Stimulated activated naive B cell treated with anti-CD40 and anti-IgM and Interleukin-4, amounts not matched to agents 10 μg/mL and 1 μg/mL and 100 μg/mL, for 72 hours (primary cell): ENCODE data around the gene LRFN3.
A peak's percentile ranks its signal among the peaks of the same experiment; 100 is the strongest.
"Not testable (repeated sequence)": the region's sequence is repeated elsewhere in the genome, so short reads cannot be mapped to it uniquely, and the experiment has no call there.

Source experiments
- ATAC-seq, 2 donors: fragments of 150-1000 bp; cut with Tn5 transposase; replicated peaks; 2 replicates each; pipeline ENCODE4 v1.10.0; 2021; ENCODE audit warnings: moderate library complexity in 1 of 2
- DNase-seq: peaks from one replicate; pipeline ENCODE4 v3.0.0; 2021
- H3K27ac Mint-ChIP-seq: one replicate; pipeline ENCODE4 v1.8.0; 2022; ENCODE audit warnings: mild to moderate bottlenecking, mixed read lengths
- H3K27me3 Mint-ChIP-seq, 2 donors: one replicate each; pipeline ENCODE4 v1.8.0; 2022; ENCODE audit warnings: mixed read lengths in 2 of 2
- H3K36me3 Mint-ChIP-seq, 2 donors: one replicate each; pipeline ENCODE4 v1.8.0; 2022; ENCODE audit warnings: mixed read lengths in 2 of 2, mild to moderate bottlenecking in 1 of 2
- H3K4me1 Mint-ChIP-seq, 2 donors: one replicate each; pipeline ENCODE4 v1.8.0; 2022; ENCODE audit warnings: mixed read lengths in 2 of 2, mild to moderate bottlenecking in 1 of 2
- H3K4me3 Mint-ChIP-seq, 2 donors: one replicate each; pipeline ENCODE4 v1.8.0; 2022; ENCODE audit warnings: mild to moderate bottlenecking in 2 of 2, mixed read lengths in 2 of 2, moderate library complexity in 1 of 2
- H3K9me3 Mint-ChIP-seq, 2 donors: one replicate each; pipeline ENCODE4 v1.8.0; 2022; ENCODE audit warnings: mixed read lengths in 2 of 2, mild to moderate bottlenecking in 1 of 2

LRFN3 gene

GRCh38 chr19:35935911-35936737 lies at the start of gene LRFN3:
LRFN3 (plus strand) TSS chr19:35936374; CDS start chr19:35939426, 3,052 bp downstream.
- no peak for ATAC-seq
- peak within 1 kb of the TSS; percentile 71 to 82 for H3K4me3 Mint-ChIP-seq
- no peak within 1 kb of the TSS for H3K27ac Mint-ChIP-seq

GRCh38 chr19:35887197-35887596 lies 49.0 kb upstream of the LRFN3 start:
- peaks cover 4 to 5% of the 10 kb centered on the region in 2 donors for H3K9me3 Mint-ChIP-seq
- DNase-seq, result no peak
- H3K36me3 Mint-ChIP-seq, result peaks cover 46 to 59% of the 10 kb centered on the region in 2 donors
- peaks cover 31 to 59% of the 10 kb centered on the region in 2 donors for H3K4me1 Mint-ChIP-seq
- H3K4me3 Mint-ChIP-seq, result peak overlapping the region in 1 of 2 donors; percentile 25
- no peak for ATAC-seq
- H3K27ac Mint-ChIP-seq, result peak overlapping the region; percentile 72
- no peaks in the 10 kb centered on the region for H3K27me3 Mint-ChIP-seq

More at GRCh38 chr19:35935911-35936737, at the start of gene LRFN3:
- DNase-seq, result no peak
- H3K4me1 Mint-ChIP-seq, result peaks cover 18 to 31% of the 10 kb centered on the region in 2 donors
- peaks cover 22 to 23% of the 10 kb centered on the region in 2 donors for H3K27me3 Mint-ChIP-seq
- no peaks in the 10 kb centered on the region for H3K9me3 Mint-ChIP-seq
- H3K36me3 Mint-ChIP-seq, result no peaks in the 10 kb centered on the region

- peaks cover 4 to 5% of the 10 kb centered on the region in 2 donors for H3K9me3 Mint-ChIP-seq
- H3K27ac Mint-ChIP-seq, result peak overlapping the region; percentile 72
- H3K4me3 Mint-ChIP-seq, result peak overlapping the region; percentile 7 to 8
- no peak for DNase-seq
- ATAC-seq, result no peak
- peaks cover 31 to 56% of the 10 kb centered on the region in 2 donors for H3K4me1 Mint-ChIP-seq
- no peaks in the 10 kb centered on the region for H3K27me3 Mint-ChIP-seq
- peaks cover 56 to 70% of the 10 kb centered on the region in 2 donors for H3K36me3 Mint-ChIP-seq
Observed at GRCh38 chr19:35888398-35888797, 47.8 kb upstream of the LRFN3 start.

GRCh38 chr19:35889370-35890112 lies 46.6 kb upstream of the LRFN3 start:
- Mint-ChIP-seq H3K4me1 (peaks cover 29 to 49% of the 10 kb centered on the region in 2 donors), H3K27me3 (no peaks in the 10 kb centered on the region), H3K4me3 (peak overlapping the region; percentile 12 to 28), H3K27ac (peak overlapping the region; percentile 48), H3K9me3 (peaks cover 4 to 5% of the 10 kb centered on the region in 2 donors), H3K36me3 (peaks cover 64 to 81% of the 10 kb centered on the region in 2 donors)
- ATAC-seq (peak; percentile 3), DNase-seq (no peak)

GRCh38 chr19:35890113-35890650 lies 46.0 kb upstream of the LRFN3 start:
- H3K27me3 Mint-ChIP-seq, result no peaks in the 10 kb centered on the region
- H3K9me3 Mint-ChIP-seq, result peaks cover 4 to 5% of the 10 kb centered on the region in 2 donors
- DNase-seq, result no peak
- peaks cover 26 to 46% of the 10 kb centered on the region in 2 donors for H3K4me1 Mint-ChIP-seq
- H3K36me3 Mint-ChIP-seq, result peaks cover 64 to 81% of the 10 kb centered on the region in 2 donors
- ATAC-seq, result peak; percentile 7 to 15
- peak overlapping the region; percentile 92 for H3K27ac Mint-ChIP-seq
- peak overlapping the region; percentile 28 to 41 for H3K4me3 Mint-ChIP-seq

- H3K4me1 Mint-ChIP-seq, result peaks cover 26 to 48% of the 10 kb centered on the region in 2 donors
- H3K9me3 Mint-ChIP-seq, H3K27me3 Mint-ChIP-seq, ATAC-seq, H3K4me3 Mint-ChIP-seq, DNase-seq: not testable (repeated sequence)
- peak overlapping the region; percentile 76 for H3K27ac Mint-ChIP-seq
- H3K36me3 Mint-ChIP-seq, result peaks cover 73 to 86% of the 10 kb centered on the region in 2 donors
Observed at GRCh38 chr19:35891819-35892218, 44.4 kb upstream of the LRFN3 start.

- H3K4me1 Mint-ChIP-seq, result peaks cover 23 to 39% of the 10 kb centered on the region in 2 donors
- H3K27me3 Mint-ChIP-seq, result no peaks in the 10 kb centered on the region
- peak overlapping the region; percentile 42 for H3K27ac Mint-ChIP-seq
- H3K36me3 Mint-ChIP-seq, result peaks cover 73 to 82% of the 10 kb centered on the region in 2 donors
- no peak overlapping the region for H3K4me3 Mint-ChIP-seq
- no peak for ATAC-seq
- no peak for DNase-seq
- H3K9me3 Mint-ChIP-seq, result peaks cover 0 to 1% of the 10 kb centered on the region in 2 donors
Observed at GRCh38 chr19:35894342-35894741, 41.8 kb upstream of the LRFN3 start.

GRCh38 chr19:35895911-35896642 lies 40.1 kb upstream of the LRFN3 start:
- peak overlapping the region; percentile 79 to 97 for H3K4me3 Mint-ChIP-seq
- DNase-seq (no peak), ATAC-seq (no peak)
- H3K36me3 Mint-ChIP-seq, result peaks cover 67 to 75% of the 10 kb centered on the region in 2 donors
- H3K27ac Mint-ChIP-seq, result peak overlapping the region; percentile 90
- no peaks in the 10 kb centered on the region for H3K27me3 Mint-ChIP-seq
- H3K4me1 Mint-ChIP-seq, result peaks cover 19 to 36% of the 10 kb centered on the region in 2 donors
- no peaks in the 10 kb centered on the region for H3K9me3 Mint-ChIP-seq

- no peak for DNase-seq
- no peaks in the 10 kb centered on the region for H3K9me3 Mint-ChIP-seq
- peaks cover 66 to 74% of the 10 kb centered on the region in 2 donors for H3K36me3 Mint-ChIP-seq
- ATAC-seq, result no peak
- H3K4me1 Mint-ChIP-seq, result peaks cover 19 to 42% of the 10 kb centered on the region in 2 donors
- peak overlapping the region; percentile 90 for H3K27ac Mint-ChIP-seq
- H3K27me3 Mint-ChIP-seq, result no peaks in the 10 kb centered on the region
- peak overlapping the region; percentile 97 to 98 for H3K4me3 Mint-ChIP-seq
Observed at GRCh38 chr19:35896643-35897040, 39.5 kb upstream of the LRFN3 start.

- Mint-ChIP-seq H3K9me3 (no peaks in the 10 kb centered on the region), H3K27ac (peak overlapping the region; percentile 100), H3K4me3 (peak overlapping the region; percentile 97 to 98), H3K36me3 (peaks cover 58 to 64% of the 10 kb centered on the region in 2 donors), H3K4me1 (peaks cover 26 to 50% of the 10 kb centered on the region in 2 donors), H3K27me3 (no peaks in the 10 kb centered on the region)
- DNase-seq, result no peak
- ATAC-seq, result no peak
Observed at GRCh38 chr19:35897706-35898451, 38.3 kb upstream of the LRFN3 start.

GRCh38 chr19:35898499-35898809 lies 37.7 kb upstream of the LRFN3 start:
- peaks cover 32 to 54% of the 10 kb centered on the region in 2 donors for H3K4me1 Mint-ChIP-seq
- H3K36me3 Mint-ChIP-seq, result peaks cover 56 to 61% of the 10 kb centered on the region in 2 donors
- peak overlapping the region; percentile 97 to 98 for H3K4me3 Mint-ChIP-seq
- H3K9me3 Mint-ChIP-seq, result no peaks in the 10 kb centered on the region
- no peaks in the 10 kb centered on the region for H3K27me3 Mint-ChIP-seq
- ATAC-seq (no peak), DNase-seq (no peak)
- H3K27ac Mint-ChIP-seq, result peak overlapping the region; percentile 100

GRCh38 chr19:35899547-35900214 lies 36.5 kb upstream of the LRFN3 start:
- H3K4me1 Mint-ChIP-seq, result peaks cover 42 to 66% of the 10 kb centered on the region in 2 donors
- no peaks in the 10 kb centered on the region for H3K9me3 Mint-ChIP-seq
- no peaks in the 10 kb centered on the region for H3K27me3 Mint-ChIP-seq
- peak overlapping the region; percentile 100 for H3K27ac Mint-ChIP-seq
- peaks cover 51 to 52% of the 10 kb centered on the region in 2 donors for H3K36me3 Mint-ChIP-seq
- peak overlapping the region; percentile 97 to 98 for H3K4me3 Mint-ChIP-seq
- ATAC-seq (peak; percentile 62 to 69), DNase-seq (peak; percentile 96)
